Naive thymus-derived CD4-positive, alpha-beta T cell (primary cell): Measurements from ENCODE around the gene PRODH2. TPM values are rescaled to one million over a fixed set of nuclear protein-coding genes. Genes with fewer than 3 reads are reported as not detected.
A peak's percentile ranks its signal among the peaks of the same experiment; 100 is the strongest.
"Not testable (repeated sequence)": the region's sequence is repeated elsewhere in the genome, so short reads cannot be mapped to it uniquely, and the experiment has no call there.

ENCODE experiments used
- ATAC-seq: fragments of 150-1000 bp; cut with Tn5 transposase; 2 replicates; pipeline ENCODE4 v1.10.0; 2021; ENCODE audit warnings: mild to moderate bottlenecking, moderate library complexity
- CTCF ChIA-PET: fragments of 350-600 bp; sonication (Branson Sonifier 250); formaldehyde crosslinking; loops from one replicate; lab custom pipeline; 2021; ENCODE audit warnings: antibody characterized with exemption; lab: Charles Lee
- POLR2A ChIA-PET: fragments of 350-600 bp; sonication (Branson Sonifier 250); formaldehyde crosslinking; loops from one replicate; lab custom pipeline; 2021; ENCODE audit warnings: antibody characterized with exemption, inconsistent platforms; lab: Charles Lee
- DNase-seq, 9 donors: peaks; one replicate each; pipeline versions ENCODE4 v3.0.0 to v3.0.0-alpha.2; 2020 to 2022; ENCODE audit warnings: mixed read lengths in 1 of 9
- H3K27ac ChIP-seq: one replicate; pipeline ENCODE4 v1.7.0; 2013; ENCODE audit warnings: mild to moderate bottlenecking, low read depth, low read length, moderate library complexity
- H3K27me3 ChIP-seq, 2 donors: one replicate each; pipeline ENCODE4 v1.7.0; 2013; ENCODE audit warnings: low read length in 2 of 2, mild to moderate bottlenecking in 2 of 2, moderate library complexity in 2 of 2; ENCODE audit not compliant: control insufficient read depth in 2 of 2, insufficient read depth in 2 of 2
- H3K36me3 ChIP-seq, 3 experiments: 1 replicate in 2 of 3; 2 replicates in 1 of 3; pipeline ENCODE4 v1.7.0; 2013; ENCODE audit warnings: low read length in 3 of 3, mild to moderate bottlenecking in 3 of 3, moderate library complexity in 1 of 3; ENCODE audit not compliant: insufficient read depth in 3 of 3, control insufficient read depth in 2 of 3
- H3K4me1 ChIP-seq, 2 donors: one replicate each; pipeline ENCODE4 v1.7.0; 2013; ENCODE audit warnings: low read length in 2 of 2, mild to moderate bottlenecking in 2 of 2, moderate library complexity in 1 of 2; ENCODE audit not compliant: control insufficient read depth in 2 of 2, insufficient read depth in 2 of 2
- H3K4me3 ChIP-seq: 2 replicates; pipeline ENCODE4 v1.7.0; 2013; ENCODE audit warnings: mild to moderate bottlenecking, low read length
- H3K9me3 ChIP-seq, 3 experiments: 1 replicate in 2 of 3; 2 replicates in 1 of 3; pipeline ENCODE4 v1.7.0; 2013; ENCODE audit warnings: low read length in 3 of 3; ENCODE audit not compliant: control insufficient read depth in 2 of 3
- H3K27ac Mint-ChIP-seq, 9 donors: one replicate each; pipeline ENCODE4 v1.8.0; 2020 to 2022; ENCODE audit warnings: mixed read lengths in 9 of 9, mild to moderate bottlenecking in 8 of 9, moderate library complexity in 5 of 9, inconsistent platforms in 2 of 9
- H3K27me3 Mint-ChIP-seq, 5 donors: one replicate each; pipeline ENCODE4 v1.8.0; 2021 to 2022; ENCODE audit warnings: mixed read lengths in 5 of 5, mild to moderate bottlenecking in 1 of 5
- H3K36me3 Mint-ChIP-seq, 5 donors: one replicate each; pipeline ENCODE4 v1.8.0; 2020 to 2022; ENCODE audit warnings: mixed read lengths in 5 of 5, mild to moderate bottlenecking in 3 of 5, inconsistent platforms in 1 of 5
- H3K4me1 Mint-ChIP-seq, 7 donors: one replicate each; pipeline ENCODE4 v1.8.0; 2020 to 2022; ENCODE audit warnings: mixed read lengths in 7 of 7, mild to moderate bottlenecking in 3 of 7, inconsistent platforms in 1 of 7
- H3K4me3 Mint-ChIP-seq, 10 donors: one replicate each; pipeline ENCODE4 v1.8.0; 2020 to 2022; ENCODE audit warnings: mild to moderate bottlenecking in 10 of 10, mixed read lengths in 10 of 10, moderate library complexity in 6 of 10, inconsistent platforms in 2 of 10
- H3K9me3 Mint-ChIP-seq, 11 donors: one replicate each; pipeline ENCODE4 v1.8.0; 2020 to 2022; ENCODE audit warnings: mixed read lengths in 11 of 11, mild to moderate bottlenecking in 4 of 11, inconsistent platforms in 1 of 11, moderate library complexity in 1 of 11
- intact Hi-C, 2 donors: fragments of 100-400 bp; cut with micrococcal nuclease; formaldehyde crosslinking; loops; one replicate each; pipeline ENCODE4 v1.15.1; 2023
- polyA plus RNA-seq, 2 donors: library from polyadenylated mRNA; unstranded; fragments of 300-500 nt; fragmentation: Illumina TruSeq; gene quantifications; one replicate each; pipeline ENCODE4 v1.2.3, GENCODE V29; 2021
- total RNA-seq, 6 experiments: library from RNA in 5 of 6; stranded (reverse) in 5 of 6; gene quantifications; 1 replicate in 5 of 6; 2 replicates in 1 of 6; pipeline ENCODE4 v1.2.3 and lab custom pipeline; 2021 to 2026

Gene PRODH2
- total and polyA plus RNA-seq, 7 experiments from 2014 or later, result not detected

DNA sequence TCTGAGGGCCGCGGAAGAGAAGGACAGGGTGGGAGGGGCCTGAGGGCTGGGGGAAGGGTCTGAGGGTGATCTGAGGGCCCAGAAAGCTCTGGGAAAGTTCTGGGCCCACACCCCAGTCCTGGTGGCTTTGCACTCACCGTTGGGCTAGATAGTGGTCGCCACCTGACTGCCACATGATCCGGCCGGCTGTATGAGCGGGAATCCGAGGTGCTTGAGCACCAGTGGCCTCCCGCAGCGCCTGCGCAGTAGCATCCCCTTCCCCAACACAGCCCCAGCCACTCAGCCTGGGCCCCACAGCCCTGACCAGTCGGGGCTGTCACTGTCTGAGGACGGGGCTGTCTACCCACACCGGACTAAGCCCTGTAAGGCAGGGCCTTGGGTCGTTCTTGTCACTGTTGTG is 15.0 kb downstream of the PRODH2 start:
- Histone ChIP-seq H3K4me1 (no peaks in the 10 kb centered on the region), H3K4me3 (no peak overlapping the region), H3K9me3 (no peaks in the 10 kb centered on the region), H3K27me3 (no peaks in the 10 kb centered on the region), H3K36me3 (no peaks in the 10 kb centered on the region), H3K27ac (no peak overlapping the region)
- peaks cover 0 to 3% (median 0%) of the 10 kb centered on the region in 11 donors for H3K9me3 Mint-ChIP-seq
- no peaks in the 10 kb centered on the region for H3K36me3 Mint-ChIP-seq
- peak overlapping the region in 1 of 10 donors; percentile 62 for H3K4me3 Mint-ChIP-seq
- no peak for ATAC-seq
- peaks cover 0 to 10% (median 0%) of the 10 kb centered on the region in 7 donors for H3K4me1 Mint-ChIP-seq
- no peak overlapping the region for H3K27ac Mint-ChIP-seq
- intact Hi-C loops, result no loop called here
- H3K27me3 Mint-ChIP-seq, result peaks cover 20 to 42% (median 27%) of the 10 kb centered on the region in 5 donors
- POLR2A ChIA-PET, result no interaction called here
- CTCF ChIA-PET, result no interaction called here
- DNase-seq, result no peak

DNA sequence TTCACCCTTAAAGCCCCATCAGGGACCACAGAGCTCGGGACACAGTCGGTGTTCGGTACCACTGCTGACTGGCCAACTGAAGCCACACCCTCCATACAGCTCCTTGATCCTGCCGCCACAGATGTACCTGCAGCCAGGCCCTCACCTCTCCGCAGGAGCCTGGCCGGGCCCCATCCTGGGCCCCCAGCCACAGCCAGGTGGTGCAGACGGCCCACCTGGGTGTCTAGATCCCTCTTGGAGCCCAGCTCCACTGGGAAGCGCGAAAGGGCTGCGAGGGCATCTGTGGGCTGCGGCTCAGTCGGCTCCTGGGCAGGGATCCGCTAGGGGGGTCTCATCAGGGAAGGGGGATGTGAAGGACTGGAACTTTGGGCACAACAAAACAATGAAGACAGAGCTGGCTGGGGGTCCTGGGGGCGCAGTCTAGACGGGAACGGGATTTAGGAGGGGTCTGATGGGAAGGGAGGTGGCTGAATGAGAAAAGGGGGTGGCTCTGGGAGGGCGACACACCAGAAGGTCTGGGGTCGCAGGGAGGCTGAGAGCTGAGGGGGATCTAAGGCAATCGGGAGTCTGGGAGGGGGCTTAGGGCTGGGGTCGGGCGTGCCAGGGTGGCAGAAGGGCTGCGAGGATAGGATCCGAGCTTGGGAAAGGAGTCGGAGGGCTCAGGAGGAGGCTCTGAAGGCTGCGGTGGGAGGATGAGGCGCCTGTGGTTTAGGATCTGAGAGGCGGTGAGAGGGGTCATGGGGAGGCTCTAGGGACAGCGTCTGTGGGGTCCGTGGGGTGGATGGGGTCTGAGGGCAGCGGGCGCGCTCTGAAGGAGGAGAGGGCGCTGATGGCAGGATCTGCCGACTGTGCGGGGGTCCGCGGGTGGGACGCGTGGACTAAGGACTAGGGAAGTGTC is 15.8 kb downstream of the PRODH2 start:
- no peak for DNase-seq
- Histone ChIP-seq H3K36me3 (no peaks in the 10 kb centered on the region), H3K27ac (no peak overlapping the region), H3K27me3 (no peaks in the 10 kb centered on the region), H3K4me1 (no peaks in the 10 kb centered on the region), H3K9me3 (no peaks in the 10 kb centered on the region), H3K4me3 (no peak overlapping the region)
- H3K27me3 Mint-ChIP-seq, result peaks cover 20 to 42% (median 29%) of the 10 kb centered on the region in 5 donors
- H3K27ac Mint-ChIP-seq, result peak overlapping the region in 1 of 9 donors; percentile 62
- peak overlapping the region in 2 of 10 donors; percentile 28 to 62 for H3K4me3 Mint-ChIP-seq
- peaks cover 0 to 3% (median 0%) of the 10 kb centered on the region in 11 donors for H3K9me3 Mint-ChIP-seq
- intact Hi-C loops, result no loop called here
- no peak for ATAC-seq
- H3K4me1 Mint-ChIP-seq, result peaks cover 0 to 10% (median 0%) of the 10 kb centered on the region in 7 donors
- POLR2A ChIA-PET, result no interaction called here
- CTCF ChIA-PET, result interaction anchor here (0.5 kb wide), 1 partner anchor 92 kb away, joined by 3 read pairs; no protein-coding TSS in a partner anchor
- H3K36me3 Mint-ChIP-seq, result no peaks in the 10 kb centered on the region

GRCh38 chr19:35795564-35795963 is 17.1 kb downstream of the PRODH2 start:
- H3K4me3 ChIP-seq, H3K36me3 Mint-ChIP-seq, H3K4me3 Mint-ChIP-seq, DNase-seq, POLR2A ChIA-PET, H3K9me3 Mint-ChIP-seq, H3K27me3 ChIP-seq, H3K4me1 Mint-ChIP-seq, intact Hi-C loops, H3K36me3 ChIP-seq, H3K9me3 ChIP-seq, H3K4me1 ChIP-seq, ATAC-seq, H3K27ac ChIP-seq: not testable (repeated sequence)
- Mint-ChIP-seq H3K27me3 (peaks cover 20 to 42% (median 29%) of the 10 kb centered on the region in 5 donors), H3K27ac (peak overlapping the region in 1 of 9 donors; percentile 52)
- CTCF ChIA-PET, result interaction anchor here (0.6 kb wide), 1 partner anchor 117 kb away, joined by 3 read pairs; no protein-coding TSS in a partner anchor

GRCh38 chr19:35793381-35794165 is 19.1 kb downstream of the PRODH2 start:
- no peaks in the 10 kb centered on the region for H3K27me3 ChIP-seq
- peaks cover 0 to 7% (median 0%) of the 10 kb centered on the region in 7 donors for H3K4me1 Mint-ChIP-seq
- no peaks in the 10 kb centered on the region for H3K4me1 ChIP-seq
- no peak for DNase-seq
- no peaks in the 10 kb centered on the region for H3K9me3 ChIP-seq
- H3K27ac ChIP-seq, result no peak overlapping the region
- no peak overlapping the region for H3K4me3 ChIP-seq
- H3K36me3 Mint-ChIP-seq, result no peaks in the 10 kb centered on the region
- H3K27me3 Mint-ChIP-seq, result peaks cover 20 to 28% (median 25%) of the 10 kb centered on the region in 5 donors
- ChIA-PET CTCF (no interaction called here), POLR2A (no interaction called here)
- ATAC-seq, result no peak
- H3K9me3 Mint-ChIP-seq, result no peaks in the 10 kb centered on the region
- no peak overlapping the region for H3K27ac Mint-ChIP-seq
- no peak overlapping the region for H3K4me3 Mint-ChIP-seq
- intact Hi-C loops, result no loop called here
- no peaks in the 10 kb centered on the region for H3K36me3 ChIP-seq

DNA sequence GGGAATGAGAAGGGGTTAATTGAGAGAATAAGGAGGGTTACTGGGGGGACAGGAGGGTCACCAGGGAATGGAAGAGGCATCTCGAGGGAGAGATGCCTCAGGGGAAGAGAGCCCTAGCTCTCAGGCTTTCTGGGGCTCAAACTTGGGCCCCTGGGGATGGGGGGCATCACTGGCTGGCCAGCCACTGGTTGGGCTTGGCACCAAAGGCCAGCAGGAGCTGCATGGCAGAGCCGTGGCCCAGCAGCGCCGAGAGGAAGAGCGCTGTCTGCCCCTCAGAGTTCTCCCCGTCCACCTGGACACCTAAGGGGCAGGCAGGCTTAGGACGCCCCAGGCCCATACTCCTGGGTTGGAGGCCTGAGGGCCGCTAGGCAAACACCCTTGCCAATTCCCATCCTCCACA is 19.8 kb downstream of the PRODH2 start:
- Histone ChIP-seq H3K9me3 (no peaks in the 10 kb centered on the region), H3K36me3 (no peaks in the 10 kb centered on the region), H3K27me3 (no peaks in the 10 kb centered on the region), H3K4me3 (no peak overlapping the region), H3K27ac (no peak overlapping the region), H3K4me1 (no peaks in the 10 kb centered on the region)
- DNase-seq (no peak), ATAC-seq (no peak)
- intact Hi-C loops, result no loop called here
- Mint-ChIP-seq H3K9me3 (no peaks in the 10 kb centered on the region), H3K4me1 (peaks cover 0 to 7% (median 0%) of the 10 kb centered on the region in 7 donors), H3K36me3 (no peaks in the 10 kb centered on the region), H3K27me3 (peaks cover 16 to 25% (median 23%) of the 10 kb centered on the region in 5 donors), H3K27ac (no peak overlapping the region), H3K4me3 (no peak overlapping the region)
- CTCF ChIA-PET, result no interaction called here
- POLR2A ChIA-PET, result no interaction called here

DNA sequence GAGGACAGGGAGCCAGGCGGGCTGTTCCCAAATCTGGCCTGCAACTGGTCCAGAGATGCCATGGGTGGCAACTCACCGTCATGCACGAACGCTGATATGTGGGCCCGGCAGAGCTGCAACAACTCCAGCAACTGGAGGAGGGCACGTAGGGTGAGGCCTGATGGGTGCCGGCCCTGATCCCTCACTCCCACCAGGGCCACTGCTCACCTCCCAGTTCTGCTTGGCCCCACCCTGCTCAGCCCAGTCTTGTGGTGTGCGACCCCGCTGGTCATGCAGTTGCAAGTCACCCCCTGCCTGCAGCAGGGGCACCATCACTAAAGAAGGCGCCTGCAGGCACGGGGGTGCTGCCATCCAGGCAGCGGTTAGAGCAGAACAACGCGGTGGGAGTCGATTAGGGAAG is 20.3 kb downstream of the PRODH2 start:
- Histone ChIP-seq H3K4me1 (no peaks in the 10 kb centered on the region), H3K4me3 (no peak overlapping the region), H3K27ac (no peak overlapping the region), H3K36me3 (no peaks in the 10 kb centered on the region), H3K9me3 (no peaks in the 10 kb centered on the region), H3K27me3 (no peaks in the 10 kb centered on the region)
- intact Hi-C loops, result no loop called here
- no peak for DNase-seq
- no peaks in the 10 kb centered on the region for H3K9me3 Mint-ChIP-seq
- peaks cover 15 to 24% (median 19%) of the 10 kb centered on the region in 5 donors for H3K27me3 Mint-ChIP-seq
- no peak overlapping the region for H3K4me3 Mint-ChIP-seq
- ChIA-PET POLR2A (interaction anchor here (0.6 kb wide), 1 partner anchor 33 kb away, joined by 3 read pairs; no protein-coding TSS in a partner anchor), CTCF (no interaction called here)
- H3K36me3 Mint-ChIP-seq, result no peaks in the 10 kb centered on the region
- H3K27ac Mint-ChIP-seq, result peak overlapping the region in 1 of 9 donors; percentile 31
- ATAC-seq, result no peak
- peaks cover 0 to 6% (median 0%) of the 10 kb centered on the region in 7 donors for H3K4me1 Mint-ChIP-seq
